Stimulated activated effector memory CD8-positive, alpha-beta T cell treated with anti-CD3 and anti-CD28 coated beads, Interleukin-12 subunit alpha, Interleukin-12 subunit beta, amount 100 ng/mL, for 72 hours (primary cell): ENCODE results near the gene SPTLC3.

ENCODE experiments used
- ATAC-seq: fragments of 150-1000 bp; cut with Tn5 transposase; 2 replicates; pipeline ENCODE4 v1.10.0; 2021
- DNase-seq, 2 donors: peaks; one replicate each; pipeline ENCODE4 v3.0.0; 2021 to 2022; ENCODE audit warnings: low spot score in 2 of 2
- H3K27ac Mint-ChIP-seq: one replicate; pipeline ENCODE4 v1.8.0; 2022; ENCODE audit warnings: mild to moderate bottlenecking, mixed read lengths
- H3K36me3 Mint-ChIP-seq: one replicate; pipeline ENCODE4 v1.8.0; 2022; ENCODE audit warnings: mild to moderate bottlenecking, mixed read lengths
- H3K4me1 Mint-ChIP-seq: one replicate; pipeline ENCODE4 v1.8.0; 2022; ENCODE audit warnings: mixed read lengths
- H3K4me3 Mint-ChIP-seq: one replicate; pipeline ENCODE4 v1.8.0; 2022; ENCODE audit warnings: mild to moderate bottlenecking, mixed read lengths
- H3K9me3 Mint-ChIP-seq: one replicate; pipeline ENCODE4 v1.8.0; 2022; ENCODE audit warnings: mixed read lengths

SPTLC3 gene

DNA sequence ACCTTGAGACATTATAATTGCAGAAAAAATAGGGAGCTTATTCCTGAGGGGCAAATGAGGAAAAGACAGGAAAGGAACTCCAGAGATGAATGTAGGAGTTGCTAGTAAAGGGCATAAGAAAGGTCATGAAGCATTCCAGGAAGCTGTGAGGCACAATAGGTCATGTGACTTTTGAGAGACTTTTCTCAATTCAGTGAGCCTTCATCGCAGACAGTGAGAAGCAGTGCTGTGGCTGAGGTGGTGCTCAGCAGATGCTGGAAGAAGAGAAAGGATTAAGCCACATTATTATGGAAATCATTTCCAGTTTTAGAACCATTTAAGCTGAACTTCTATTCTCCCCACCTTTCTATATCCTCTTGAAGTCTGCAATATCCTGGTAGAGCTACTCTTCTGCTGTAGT lies 4.1 kb downstream of the SPTLC3 start:
- H3K4me3 Mint-ChIP-seq = no peak overlapping the region
- peaks cover 4% of the 10 kb centered on the region for H3K9me3 Mint-ChIP-seq
- no peak overlapping the region for H3K27ac Mint-ChIP-seq
- DNase-seq (no peak), ATAC-seq (no peak)
- H3K36me3 Mint-ChIP-seq = no peaks in the 10 kb centered on the region
- no peaks in the 10 kb centered on the region for H3K4me1 Mint-ChIP-seq

DNA sequence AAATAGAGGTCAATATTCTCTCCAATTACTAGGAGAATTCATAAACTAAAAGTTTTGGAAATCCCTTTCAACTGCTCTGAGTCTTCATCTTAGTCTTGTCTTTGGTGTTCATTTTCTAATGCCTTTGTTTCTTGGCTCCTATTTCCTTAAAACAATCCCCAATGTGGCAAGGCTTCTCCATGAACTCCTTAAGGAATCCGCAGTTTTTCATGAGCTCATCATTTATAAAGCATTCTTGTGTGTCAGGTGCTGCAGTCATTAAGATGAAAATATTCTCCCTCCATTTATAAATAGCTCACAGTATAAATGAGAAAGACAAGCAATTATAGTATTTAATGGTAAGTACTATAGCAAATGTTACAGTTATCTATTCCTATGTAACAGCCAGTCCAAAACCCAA lies 4.6 kb downstream of the SPTLC3 start:
- Mint-ChIP-seq H3K36me3 (no peaks in the 10 kb centered on the region), H3K4me1 (no peaks in the 10 kb centered on the region), H3K9me3 (peaks cover 4% of the 10 kb centered on the region), H3K27ac (no peak overlapping the region), H3K4me3 (no peak overlapping the region)
- DNase-seq (no peak), ATAC-seq (no peak)

DNA sequence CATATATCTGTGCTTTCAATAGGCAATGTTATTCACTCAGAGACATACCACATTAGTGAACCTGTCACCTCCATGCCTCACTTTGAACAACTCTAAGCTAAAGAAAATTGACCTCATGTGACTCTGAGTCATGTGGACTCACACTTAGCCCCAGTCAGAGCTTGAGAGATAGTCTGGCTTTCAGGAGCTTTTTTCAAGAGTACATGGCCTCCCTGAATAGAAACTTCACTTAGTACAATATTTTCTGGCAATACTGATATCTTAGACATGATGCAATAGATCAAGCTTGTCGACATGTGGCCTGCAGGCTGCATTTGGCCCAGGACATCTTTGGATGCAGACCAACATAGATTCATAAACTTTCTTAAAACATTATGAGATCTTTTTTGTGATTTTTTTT lies 8.5 kb downstream of the SPTLC3 start:
- H3K36me3 Mint-ChIP-seq = no peaks in the 10 kb centered on the region
- ATAC-seq = no peak
- no peaks in the 10 kb centered on the region for H3K4me1 Mint-ChIP-seq
- DNase-seq = no peak
- peaks cover 15% of the 10 kb centered on the region for H3K9me3 Mint-ChIP-seq
- H3K27ac Mint-ChIP-seq = no peak overlapping the region
- H3K4me3 Mint-ChIP-seq = no peak overlapping the region

DNA sequence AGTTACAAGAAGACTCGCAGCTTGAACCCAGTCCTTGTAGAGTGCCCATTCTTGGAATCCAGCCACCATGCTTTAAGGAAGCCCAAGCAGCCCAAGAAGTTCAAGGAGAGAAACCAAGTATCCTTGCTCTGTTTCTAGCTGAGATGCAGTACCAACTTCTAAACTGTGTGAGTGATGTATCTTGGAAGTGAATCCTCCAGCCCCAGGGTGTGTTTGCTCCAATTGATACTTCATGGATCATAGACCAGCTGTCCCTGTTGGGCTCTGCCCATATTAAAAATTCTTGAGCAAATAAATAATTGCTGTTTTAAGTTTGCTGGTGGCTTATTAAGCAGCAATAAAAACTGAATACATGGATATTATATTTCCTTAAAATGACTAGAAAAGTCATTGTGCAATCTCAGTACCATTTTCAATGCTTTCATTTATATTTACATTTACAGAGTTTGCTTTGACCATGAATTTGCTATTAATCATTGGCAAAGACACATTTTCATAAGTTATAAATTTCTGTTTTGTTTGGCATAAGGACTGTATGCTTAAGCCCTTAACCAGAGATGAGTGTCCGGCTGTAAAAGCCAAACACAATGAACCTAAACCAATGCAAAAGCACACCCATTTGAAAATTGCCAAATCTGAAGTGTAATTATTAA lies 9.2 kb downstream of the SPTLC3 start:
- Mint-ChIP-seq H3K4me3 (no peak overlapping the region), H3K36me3 (no peaks in the 10 kb centered on the region), H3K27ac (no peak overlapping the region), H3K9me3 (peaks cover 19% of the 10 kb centered on the region), H3K4me1 (no peaks in the 10 kb centered on the region)
- ATAC-seq (no peak), DNase-seq (no peak)

DNA sequence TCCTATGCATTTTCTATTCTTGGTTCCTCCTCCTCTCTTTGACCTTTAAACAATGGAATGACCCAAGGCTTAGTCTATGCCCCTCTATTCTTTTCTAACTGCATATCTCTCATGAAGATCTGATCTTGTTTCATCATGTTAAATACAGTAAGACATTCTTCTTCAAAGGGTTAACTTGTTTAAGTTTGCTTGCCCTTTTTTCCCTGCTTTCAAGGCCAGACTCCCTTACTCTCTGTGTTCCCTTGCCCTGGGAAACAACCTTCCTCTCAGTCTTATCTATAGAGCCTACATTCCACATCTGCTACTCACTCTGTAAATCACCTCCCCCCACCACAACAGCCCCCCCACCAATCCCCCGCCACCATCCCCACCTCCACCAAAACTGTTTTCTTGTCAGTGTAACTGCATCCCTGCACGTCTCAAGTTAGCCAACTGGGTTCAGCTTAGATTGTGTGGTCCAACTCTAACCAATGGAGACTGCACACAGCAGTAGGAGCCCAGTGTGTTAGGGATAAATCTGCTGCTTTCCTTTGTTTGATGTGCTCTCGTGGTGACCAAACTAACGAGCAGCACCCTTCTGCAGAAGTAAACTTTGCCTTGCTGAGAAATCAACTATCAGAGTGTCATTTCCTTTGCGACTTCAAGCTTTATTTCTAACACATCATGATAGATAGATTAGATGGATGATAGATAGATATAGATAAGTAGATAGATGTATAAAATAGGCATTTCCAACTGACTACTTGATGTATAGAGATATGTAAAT lies 12.6 kb downstream of the SPTLC3 start:
- Mint-ChIP-seq H3K36me3 (no peaks in the 10 kb centered on the region), H3K9me3 (peaks cover 23% of the 10 kb centered on the region), H3K4me3 (no peak overlapping the region), H3K27ac (no peak overlapping the region), H3K4me1 (no peaks in the 10 kb centered on the region)
- no peak for DNase-seq
- ATAC-seq = no peak

DNA sequence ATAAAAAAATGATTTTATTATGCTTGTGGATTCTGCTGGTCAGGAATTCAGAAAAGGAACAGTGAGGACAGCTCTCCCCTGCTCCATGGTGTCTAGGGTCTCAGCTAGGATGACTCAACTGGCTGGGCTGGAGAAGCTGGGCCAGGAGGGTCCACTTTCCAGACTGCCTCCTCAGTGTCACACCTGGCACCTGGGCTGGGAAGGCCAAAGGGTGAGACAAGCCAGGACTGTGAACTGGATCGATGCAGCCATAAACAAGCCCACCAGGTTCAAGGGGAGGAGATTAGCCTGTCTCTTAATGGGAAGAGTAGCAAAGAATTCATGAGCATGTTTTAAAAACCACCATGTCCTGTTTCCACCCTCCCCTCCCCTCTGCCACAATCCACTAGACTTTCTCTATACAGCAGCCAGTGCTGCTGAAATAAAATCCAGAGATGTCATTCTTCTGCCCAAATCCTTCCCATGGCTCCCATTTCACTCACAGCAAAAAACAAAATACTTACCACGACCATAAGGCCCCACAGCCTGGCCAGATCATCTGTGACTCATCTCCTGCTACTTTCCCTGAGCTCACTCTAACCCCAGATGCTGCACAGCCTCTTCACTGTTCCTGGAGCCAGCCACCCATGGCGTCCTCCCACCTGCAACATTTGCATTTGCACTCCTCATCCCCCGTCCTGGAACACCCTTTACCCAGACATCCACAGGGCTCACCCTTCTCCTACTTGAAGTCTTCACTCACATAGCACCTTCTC lies 13.8 kb downstream of the SPTLC3 start:
- Mint-ChIP-seq H3K9me3 (peaks cover 26% of the 10 kb centered on the region), H3K27ac (no peak overlapping the region), H3K36me3 (no peaks in the 10 kb centered on the region), H3K4me1 (no peaks in the 10 kb centered on the region), H3K4me3 (no peak overlapping the region)
- ATAC-seq (no peak), DNase-seq (no peak)

DNA sequence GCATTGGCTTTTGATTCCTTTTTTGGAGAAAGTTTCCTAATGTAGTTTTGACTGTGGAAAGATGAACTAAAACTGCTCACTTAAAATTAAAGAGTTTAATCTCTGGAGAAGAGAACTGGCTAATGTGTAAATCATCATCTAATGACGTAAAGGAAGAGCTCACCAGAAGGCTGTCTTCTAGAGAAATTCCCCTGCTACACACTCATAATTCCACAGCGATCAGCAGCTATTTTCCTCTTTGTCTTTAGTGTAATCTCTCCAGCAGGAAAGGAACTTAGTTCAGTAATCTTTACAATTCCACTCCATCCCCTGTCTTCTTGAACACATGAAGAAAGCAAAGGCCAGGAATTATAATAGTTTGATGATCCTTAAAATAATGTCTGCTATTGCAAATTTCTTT lies 15.8 kb downstream of the SPTLC3 start:
- no peaks in the 10 kb centered on the region for H3K36me3 Mint-ChIP-seq
- no peak overlapping the region for H3K27ac Mint-ChIP-seq
- no peak for DNase-seq

DNA sequence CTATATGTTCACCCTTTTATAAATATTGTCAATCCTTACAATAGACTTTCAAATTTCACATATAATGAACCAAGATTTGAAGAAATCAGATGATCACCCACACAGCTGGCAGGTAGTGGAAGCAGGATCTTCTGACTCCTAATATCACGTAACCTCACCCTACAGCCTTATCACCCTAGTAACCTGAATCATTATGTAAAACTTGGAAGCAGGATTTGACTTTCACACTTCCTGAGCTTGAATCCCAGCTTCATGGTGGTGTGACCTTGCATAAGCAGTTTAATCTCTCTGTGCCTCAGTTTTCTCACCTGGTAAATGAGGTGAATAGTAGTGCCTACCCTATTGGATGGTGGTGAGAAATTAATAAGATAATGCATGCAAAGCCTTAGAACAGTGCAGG lies 16.4 kb downstream of the SPTLC3 start:
- ATAC-seq (no peak), DNase-seq (no peak)
- Mint-ChIP-seq H3K4me3 (no peak overlapping the region), H3K9me3 (peaks cover 23% of the 10 kb centered on the region), H3K4me1 (no peaks in the 10 kb centered on the region), H3K27ac (no peak overlapping the region), H3K36me3 (no peaks in the 10 kb centered on the region)

More for the DNA sequence above, 15.8 kb downstream of the SPTLC3 start:
- ATAC-seq = no peak
- Mint-ChIP-seq H3K4me1 (no peaks in the 10 kb centered on the region), H3K4me3 (no peak overlapping the region), H3K9me3 (peaks cover 23% of the 10 kb centered on the region)

DNA sequence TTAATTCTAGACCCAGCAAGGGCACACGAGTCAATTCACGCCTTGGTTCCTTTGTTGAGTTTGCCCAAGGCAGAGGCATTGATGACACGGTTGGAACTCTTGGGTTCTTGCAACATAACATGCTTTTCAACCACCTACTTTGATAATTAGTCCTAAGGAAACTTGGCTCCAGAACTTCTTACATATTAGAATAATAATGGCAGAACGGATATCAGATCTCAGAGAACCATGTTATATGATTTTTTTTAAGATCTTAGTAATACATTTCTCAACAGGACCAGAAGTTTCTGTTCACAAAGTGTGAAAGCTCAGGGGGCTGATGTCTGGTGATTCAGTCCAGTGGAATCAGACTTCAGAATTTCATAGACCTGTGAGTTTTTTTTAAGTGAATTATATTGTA lies 19.2 kb downstream of the SPTLC3 start:
- no peak for ATAC-seq
- no peak for DNase-seq
- Mint-ChIP-seq H3K4me1 (no peaks in the 10 kb centered on the region), H3K4me3 (no peak overlapping the region), H3K27ac (no peak overlapping the region), H3K36me3 (no peaks in the 10 kb centered on the region), H3K9me3 (peaks cover 10% of the 10 kb centered on the region)

DNA sequence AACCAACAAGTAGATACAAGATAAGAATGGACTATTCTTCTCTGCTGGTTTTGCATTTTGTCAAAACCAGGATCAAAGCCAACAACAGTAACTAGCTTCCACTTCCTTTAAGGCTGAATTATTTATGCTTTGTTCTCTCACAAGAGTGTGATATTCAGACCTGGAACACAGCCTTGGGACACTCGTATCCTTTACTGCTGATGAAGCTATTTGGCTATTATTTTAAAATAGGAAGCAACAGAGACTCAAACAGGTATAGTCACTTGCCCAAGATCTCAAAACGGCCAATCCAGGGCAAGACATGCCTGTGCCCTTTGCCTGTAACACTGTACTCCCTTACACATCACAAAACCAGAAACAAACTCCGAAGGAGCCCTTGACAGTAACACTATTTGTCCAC lies 19.9 kb downstream of the SPTLC3 start:
- peaks cover 7% of the 10 kb centered on the region for H3K9me3 Mint-ChIP-seq
- no peak overlapping the region for H3K4me3 Mint-ChIP-seq
- H3K36me3 Mint-ChIP-seq = no peaks in the 10 kb centered on the region
- no peak for DNase-seq
- ATAC-seq = no peak
- no peak overlapping the region for H3K27ac Mint-ChIP-seq
- H3K4me1 Mint-ChIP-seq = no peaks in the 10 kb centered on the region

DNA sequence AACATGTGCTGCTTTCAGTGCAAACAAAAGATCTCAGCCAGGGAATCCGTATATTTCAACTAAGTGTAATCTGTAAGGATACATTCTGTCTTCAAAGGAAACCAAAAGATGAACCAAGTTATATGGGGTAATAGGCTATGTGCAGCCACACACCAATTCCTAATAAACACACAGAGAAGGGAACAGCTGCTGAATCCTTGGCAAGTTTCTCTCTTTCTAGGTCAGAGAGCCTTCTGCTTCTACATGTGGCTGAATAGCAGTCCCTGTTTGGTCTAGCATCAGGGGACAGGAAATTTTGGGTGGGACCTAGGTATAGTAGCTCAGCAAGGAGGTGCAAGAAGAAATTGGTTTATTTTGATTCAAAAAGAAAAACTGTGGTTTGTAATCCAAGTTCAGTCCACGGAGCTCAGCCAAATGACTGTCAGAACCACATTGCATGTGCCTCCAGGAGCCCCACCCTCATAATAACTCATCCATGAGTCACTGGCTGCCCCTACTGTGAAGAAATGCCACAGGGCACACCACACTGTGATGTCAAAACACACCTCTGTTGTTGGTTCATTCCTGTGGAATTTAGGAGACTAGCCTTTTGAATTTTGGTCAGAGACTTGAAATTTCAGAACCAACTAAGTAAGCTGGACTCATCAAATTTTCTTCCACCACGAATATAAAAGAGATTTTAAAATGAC lies 21.1 kb downstream of the SPTLC3 start:
- Mint-ChIP-seq H3K4me1 (no peaks in the 10 kb centered on the region), H3K4me3 (no peak overlapping the region), H3K36me3 (no peaks in the 10 kb centered on the region), H3K9me3 (peaks cover 3% of the 10 kb centered on the region), H3K27ac (no peak overlapping the region)
- DNase-seq (no peak), ATAC-seq (peak; percentile 45)

DNA sequence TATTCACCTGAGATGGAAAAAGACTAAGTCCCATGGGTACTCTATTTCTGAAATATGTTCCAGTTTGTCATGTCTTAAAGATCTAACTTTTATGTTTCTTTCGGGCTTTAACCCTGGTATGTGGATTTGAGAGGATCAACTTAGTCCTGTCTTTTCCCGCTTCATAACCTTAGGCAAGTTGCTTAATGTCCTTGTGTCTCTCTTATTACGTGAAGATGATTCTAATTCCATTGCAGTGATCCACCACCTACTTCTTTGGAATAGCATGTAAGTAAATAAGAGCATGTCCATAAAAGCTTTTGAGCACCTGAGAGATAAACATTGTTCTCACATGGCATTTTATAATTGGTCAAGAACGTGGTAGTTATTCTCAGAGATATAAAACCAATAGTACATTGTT lies 23.0 kb downstream of the SPTLC3 start:
- no peak for ATAC-seq
- no peak for DNase-seq
- Mint-ChIP-seq H3K9me3 (peaks cover 5% of the 10 kb centered on the region), H3K4me3 (no peak overlapping the region), H3K4me1 (no peaks in the 10 kb centered on the region), H3K27ac (no peak overlapping the region), H3K36me3 (no peaks in the 10 kb centered on the region)

DNA sequence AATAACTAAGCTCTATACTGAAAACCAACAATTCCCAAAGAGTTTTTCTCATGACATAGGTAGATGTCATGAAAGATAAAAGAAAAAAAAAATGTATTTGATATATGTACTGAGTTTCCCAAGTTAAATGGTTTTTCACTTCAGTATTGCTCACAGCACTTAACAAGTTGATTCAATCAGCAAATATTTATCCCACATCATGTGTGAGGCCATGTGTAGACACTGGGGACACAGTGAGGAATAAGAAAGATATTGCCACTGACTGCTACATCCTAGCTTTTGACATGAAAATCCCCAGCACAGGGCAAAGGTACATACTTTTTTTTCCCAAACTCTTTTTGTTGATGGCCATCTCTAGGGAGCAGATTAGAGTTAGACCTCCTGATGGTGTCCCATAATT lies 25.3 kb downstream of the SPTLC3 start:
- Mint-ChIP-seq H3K36me3 (no peaks in the 10 kb centered on the region), H3K4me3 (no peak overlapping the region), H3K4me1 (no peaks in the 10 kb centered on the region), H3K9me3 (peaks cover 2% of the 10 kb centered on the region), H3K27ac (no peak overlapping the region)
- ATAC-seq (no peak), DNase-seq (no peak)

DNA sequence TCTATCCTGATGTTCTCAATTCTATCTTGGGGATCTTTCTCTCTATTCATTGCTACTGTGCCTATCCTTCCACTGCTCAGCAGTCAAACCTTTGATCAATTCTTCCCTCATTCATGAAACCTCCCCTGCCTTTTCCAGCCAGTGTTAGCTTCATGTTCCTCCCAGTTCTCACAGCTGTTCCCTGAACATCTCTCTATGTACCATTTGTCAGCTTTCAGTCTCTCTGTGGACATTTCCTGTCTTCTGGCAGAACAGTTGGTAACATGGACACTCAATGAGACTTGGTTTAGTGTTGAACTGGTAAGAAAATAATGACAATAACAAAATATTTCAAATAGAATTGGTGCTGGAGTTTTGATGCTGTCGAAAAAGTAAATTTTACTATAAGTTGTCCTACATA lies 26.2 kb downstream of the SPTLC3 start:
- H3K27ac Mint-ChIP-seq = no peak overlapping the region
- no peaks in the 10 kb centered on the region for H3K4me1 Mint-ChIP-seq
- H3K36me3 Mint-ChIP-seq = no peaks in the 10 kb centered on the region
- no peak overlapping the region for H3K4me3 Mint-ChIP-seq
- peaks cover 2% of the 10 kb centered on the region for H3K9me3 Mint-ChIP-seq
- no peak for ATAC-seq
- no peak for DNase-seq

DNA sequence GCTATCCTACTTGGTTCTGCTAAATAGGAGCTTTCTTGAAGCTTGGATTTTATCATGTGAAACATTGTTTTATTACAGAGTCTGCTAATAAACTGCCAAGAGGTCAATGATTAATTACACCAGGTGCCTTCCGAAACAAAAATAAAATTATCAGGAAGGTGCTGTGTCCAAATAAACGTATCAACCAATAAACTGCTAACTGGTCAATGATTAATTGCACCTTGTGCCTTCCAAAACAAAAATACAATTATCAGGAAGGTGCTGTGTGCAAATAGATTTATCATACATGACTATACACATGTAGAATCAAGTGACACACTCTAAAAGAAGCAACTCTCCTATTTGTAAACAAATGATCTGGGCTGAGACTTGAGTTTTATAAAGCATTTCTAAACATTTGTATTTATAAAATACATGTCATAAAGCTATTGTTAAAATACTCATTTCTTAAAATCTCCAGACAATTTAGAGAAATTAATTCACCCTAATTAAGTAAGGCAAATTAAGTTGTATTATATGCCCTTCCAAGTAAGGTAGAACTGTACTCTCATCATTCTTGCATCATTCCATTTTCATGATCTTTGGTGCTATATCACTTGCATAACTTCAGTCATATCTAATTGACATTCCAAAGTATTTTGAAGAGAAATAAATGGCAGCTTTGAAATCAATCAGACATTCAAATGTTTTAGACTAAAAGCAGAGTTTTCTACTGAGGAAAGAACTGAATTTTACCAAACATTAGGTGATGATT lies 26.8 kb downstream of the SPTLC3 start:
- ATAC-seq = no peak
- Mint-ChIP-seq H3K36me3 (no peaks in the 10 kb centered on the region), H3K4me1 (no peaks in the 10 kb centered on the region), H3K9me3 (peaks cover 2% of the 10 kb centered on the region), H3K4me3 (no peak overlapping the region), H3K27ac (no peak overlapping the region)
- DNase-seq = no peak
